GM12878 (cell line): ENCODE results near the gene INO80C. TPM values are rescaled to one million over a fixed set of nuclear protein-coding genes. Genes with fewer than 3 reads are reported as not detected.
"Not testable (repeated sequence)": the region's sequence is repeated elsewhere in the genome, so short reads cannot be mapped to it uniquely, and the experiment has no call there.

Source experiments
- ATAC-seq: fragments of 200-7000 bp; cut with Tn5 transposase; 3 replicates; pipeline ENCODE4 v1.9.1; 2020; ENCODE audit warnings: mild to moderate bottlenecking, moderate library complexity
- BruUV-seq: library from RNA; stranded (reverse); fragments of 400-500 nt; replicated peaks from 2 replicates; lab custom pipeline; 2021; lab: Mats Ljungman, UMichigan
- CTCF ChIA-PET: fragments of 300-600 bp; sonication (Branson Sonifier 250); formaldehyde crosslinking; extraction: SDS; loops from one replicate; lab custom pipeline; 2021; ENCODE audit warnings: inconsistent platforms; lab: Yijun Ruan, JAX
- POLR2A ChIA-PET: fragments of 350-600 bp; formaldehyde crosslinking; extraction: SDS; loops from one replicate; lab custom pipeline; 2021; ENCODE audit warnings: inconsistent platforms; lab: Charles Lee
- RAD21 ChIA-PET: fragments of 300-600 bp; sonication (Branson Sonifier 250); formaldehyde crosslinking; loops from one replicate; lab custom pipeline; 2023; ENCODE audit warnings: antibody characterized with exemption; ENCODE audit not compliant: unreplicated experiment; lab: Charles Lee
- SMC1A ChIA-PET: fragments of 300-600 bp; sonication (Branson Sonifier 250); formaldehyde crosslinking; loops from one replicate; lab custom pipeline; 2023; ENCODE audit not compliant: unreplicated experiment, uncharacterized antibody; lab: Charles Lee
- DNase-seq: peaks from one replicate; pipeline ENCODE4 v3.0.0-alpha.2; 2011; ENCODE audit warnings: low read depth, low spot score
- FAIRE-seq: peaks from 3 replicates; lab custom pipeline; 2011; peaks lifted over from hg19 to GRCh38; lab: Jason Lieb, UNC
- H2AFZ ChIP-seq: 2 replicates; pipeline ENCODE4 v1.6.0; 2011; ENCODE audit warnings: low read depth, low read length, control low read depth; ENCODE audit not compliant: control insufficient read depth
- H3K27ac ChIP-seq: 2 replicates; pipeline ENCODE4 v1.5.1; 2011; ENCODE audit warnings: control low read depth; ENCODE audit not compliant: control insufficient read depth, insufficient read depth
- H3K27me3 ChIP-seq, 2 experiments: replicated peaks in 1 of 2; 2 replicates each; pipeline versions ENCODE4 v1.6.0 to v1.6.1; 2011; ENCODE audit warnings: low read length in 1 of 2; ENCODE audit not compliant: control insufficient read depth in 2 of 2, insufficient read depth in 2 of 2
- H3K36me3 ChIP-seq, 2 experiments: 2 replicates each; pipeline ENCODE4 v1.5.1; 2011; ENCODE audit warnings: low read length in 1 of 2; ENCODE audit not compliant: control insufficient read depth in 2 of 2, insufficient read depth in 2 of 2
- H3K4me1 ChIP-seq: 2 replicates; pipeline ENCODE4 v1.6.1; 2011; ENCODE audit warnings: mild to moderate bottlenecking, low read length, moderate library complexity, mixed read lengths; ENCODE audit not compliant: control insufficient read depth, insufficient read depth
- H3K4me2 ChIP-seq: 2 replicates; pipeline ENCODE4 v1.6.0; 2011; ENCODE audit warnings: control low read depth; ENCODE audit not compliant: control insufficient read depth, insufficient read depth
- H3K4me3 ChIP-seq: fragments of 200-600 bp; sonication (generic); 2 replicates; pipeline ENCODE4 v1.5.1; 2016
- H3K79me2 ChIP-seq: 2 replicates; pipeline ENCODE4 v1.6.0; 2011; ENCODE audit warnings: low read length; ENCODE audit not compliant: control insufficient read depth, insufficient read depth
- H3K9ac ChIP-seq: 2 replicates; pipeline ENCODE4 v1.8.0; 2011; ENCODE audit warnings: low read length, control low read depth, mixed read lengths; ENCODE audit not compliant: control insufficient read depth, insufficient read depth
- H3K9me3 ChIP-seq: replicated peaks from 3 replicates; pipeline ENCODE4 v1.5.1; 2011; ENCODE audit warnings: mild to moderate bottlenecking, low read length; ENCODE audit not compliant: control insufficient read depth, insufficient read depth
- H4K20me1 ChIP-seq: 2 replicates; pipeline ENCODE4 v1.6.0; 2011; ENCODE audit not compliant: control insufficient read depth, insufficient read depth
- SMARCA5 ChIP-seq: fragments of 450-650 bp; IDR thresholded peaks from 2 replicates; pipeline ENCODE4 v1.6.1; 2017; ENCODE audit warnings: mild to moderate bottlenecking
- WGBS: methylation state at CpG from one replicate; pipeline ENCODE4 v1.1.6; 2016; ENCODE audit warnings: low lambda C conversion rate; ENCODE audit not compliant: insufficient replicate concordance, insufficient coverage; ENCODE audit errors: missing lambda C conversion rate; 5-methylcytosine and 5-hydroxymethylcytosine counted together
- in situ Hi-C: fragments of 300-500 bp; cut with MboI; formaldehyde crosslinking; loops from 9 replicates; pipeline ENCODE4 v1.14.3; 2018; ENCODE audit warnings: mixed read lengths
- intact Hi-C: fragments of 100-400 bp; cut with micrococcal nuclease; formaldehyde crosslinking; loops from one replicate; pipeline ENCODE4 v1.14.2; 2022; ENCODE audit not compliant: unreplicated experiment
- polyA plus RNA-seq, 11 experiments: library from polyadenylated mRNA; depleted of rRNA in 4 of 11; unstranded in 6 of 11; stranded (reverse) in 5 of 11; fragments of >200 nt; fragmentation: Nextera tagmentation in 4 of 11; fragmentation: Illumina TruSeq in 1 of 11; extraction: Ambion mirVana in 4 of 11; extraction: Trizol in 1 of 11; gene quantifications; 1 replicate in 1 of 11; 2 replicates in 10 of 11; pipeline versions ENCODE4 v1.2.1 to v1.2.3, GENCODE V29; 2011 to 2016; ENCODE audit warnings: inconsistent platforms in 2 of 11, missing spikeins in 2 of 11, low read depth in 1 of 11
- total RNA-seq, 4 experiments: library from RNA; depleted of rRNA in 3 of 4; stranded (reverse); fragments of >200 nt in 3 of 4; fragmentation: Illumina TruSeq in 1 of 4; extraction: Trizol in 1 of 4; gene quantifications; 2 replicates each; pipeline versions ENCODE4 v1.2.1 to v1.2.3, GENCODE V29; 2013 to 2021

Gene INO80C
- total and polyA plus RNA-seq, 10 of the 15 experiments (the other 5 are each of a cell fraction or from before 2014, with no cell fraction given) = 9.9 to 43.2 (median 30.1) TPM

DNA sequence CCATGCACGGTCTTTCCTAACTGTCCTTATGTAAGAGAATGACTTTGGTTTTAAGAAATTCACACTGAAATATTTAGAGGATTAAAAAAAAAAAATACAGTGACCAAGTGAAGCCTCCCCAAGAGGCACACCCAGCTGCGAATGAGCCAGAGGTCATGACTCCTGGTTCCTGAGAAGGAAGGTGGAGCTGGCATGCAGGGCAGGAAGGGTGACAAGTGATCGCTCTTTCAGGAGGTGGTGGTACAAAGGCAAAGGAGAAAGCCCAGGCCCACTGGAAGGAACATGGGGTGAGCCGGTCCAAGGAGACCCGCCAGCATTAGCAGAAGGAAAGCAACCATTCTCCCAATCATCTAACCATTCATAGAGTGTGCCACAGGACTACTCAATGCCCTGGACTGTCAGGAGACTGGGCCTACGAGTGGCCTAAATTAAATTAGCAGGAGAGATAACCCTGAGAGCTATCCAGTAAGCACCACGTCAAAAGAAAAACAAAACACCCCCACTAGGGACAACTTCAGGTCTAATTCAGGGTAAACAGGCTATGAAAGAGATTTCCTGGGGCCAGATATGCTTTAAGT is 7.8 kb downstream of the INO80C start:
- no peaks in the 10 kb centered on the region for H3K27me3 ChIP-seq
- H2AFZ ChIP-seq = no peak overlapping the region
- H3K9ac ChIP-seq = no peak overlapping the region
- ChIA-PET RAD21 (interaction anchor here (0.8 to 2.8 kb wide), 2 partner anchors 11 to 75 kb away, joined by 4 to 18 read pairs; no protein-coding TSS in a partner anchor), POLR2A (interaction anchor here (9.7 kb wide), 1 partner anchor 9 kb away, joined by 106 read pairs; no protein-coding TSS in a partner anchor), SMC1A (interaction anchor here (0.8 to 9.7 kb wide), 4 partner anchors 9 to 93 kb away, joined by 3 to 122 read pairs (median 4); no protein-coding TSS in a partner anchor), CTCF (interaction anchor here (0.6 to 2.6 kb wide), 4 partner anchors 7 to 441 kb away, joined by 3 to 13 read pairs (median 3); no protein-coding TSS in a partner anchor)
- FAIRE-seq (no peak), DNase-seq (no peak), ATAC-seq (no peak)
- in situ Hi-C loops (no loop called here), intact Hi-C loops (no loop called here)
- H3K4me2 ChIP-seq = no peak overlapping the region
- no peak for TF ChIP-seq SMARCA5
- no peaks in the 10 kb centered on the region for H3K36me3 ChIP-seq
- H3K4me1 ChIP-seq = no peaks in the 10 kb centered on the region; the same call in 1 of the 2 replicates
- H3K27ac ChIP-seq = no peak overlapping the region
- no TSS peak for BruUV-seq
- no peaks in the 10 kb centered on the region for H4K20me1 ChIP-seq
- H3K4me3 ChIP-seq = no peak overlapping the region
- H3K79me2 ChIP-seq = peaks cover under 1% of the 10 kb centered on the region; the same call in 1 of the 2 replicates
- H3K9me3 ChIP-seq = no peaks in the 10 kb centered on the region; the same call in 2 of the 3 replicates
- WGBS = 78% methylated on average over 7 of the region's 7 CpGs

DNA sequence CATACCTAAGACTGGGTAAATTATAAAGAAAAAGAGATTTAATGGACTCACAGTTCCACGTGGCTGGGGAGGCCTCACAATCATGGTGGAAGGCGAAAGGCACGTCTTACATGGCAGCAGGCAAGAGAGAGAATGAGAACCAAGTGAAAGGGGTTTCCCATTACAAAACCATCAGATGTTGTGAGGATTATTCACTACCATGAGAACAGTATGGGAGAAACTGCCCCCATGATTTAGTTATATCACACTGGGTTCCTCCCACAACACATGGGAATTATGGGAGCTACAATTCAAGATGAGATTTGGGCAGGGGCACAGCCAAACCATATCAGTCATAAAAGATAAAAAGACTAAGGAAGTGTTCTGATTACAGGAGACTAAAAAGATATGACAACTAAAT is 8.5 kb downstream of the INO80C start:
- in situ Hi-C loops, H3K36me3 ChIP-seq, H2AFZ ChIP-seq, H3K9ac ChIP-seq, H3K4me2 ChIP-seq, intact Hi-C loops, H3K27me3 ChIP-seq, H3K4me3 ChIP-seq, DNase-seq, H3K79me2 ChIP-seq, H3K27ac ChIP-seq, ATAC-seq, H3K9me3 ChIP-seq, H3K4me1 ChIP-seq, FAIRE-seq, BruUV-seq, SMC1A ChIA-PET, H4K20me1 ChIP-seq: not testable (repeated sequence)
- CTCF ChIA-PET = interaction anchor here (2.6 kb wide), 1 partner anchor 10 kb away, joined by 13 read pairs; no protein-coding TSS in a partner anchor
- RAD21 ChIA-PET = interaction anchor here (0.7 kb wide), 1 partner anchor 11 kb away, joined by 3 read pairs; no protein-coding TSS in a partner anchor
- 74% methylated on average over 3 of the region's 3 CpGs for WGBS
- POLR2A ChIA-PET = interaction anchor here (4.1 to 9.7 kb wide), 2 partner anchors 7 to 9 kb away, joined by 21 to 106 read pairs; partner anchors contain the start of gene INO80C

DNA sequence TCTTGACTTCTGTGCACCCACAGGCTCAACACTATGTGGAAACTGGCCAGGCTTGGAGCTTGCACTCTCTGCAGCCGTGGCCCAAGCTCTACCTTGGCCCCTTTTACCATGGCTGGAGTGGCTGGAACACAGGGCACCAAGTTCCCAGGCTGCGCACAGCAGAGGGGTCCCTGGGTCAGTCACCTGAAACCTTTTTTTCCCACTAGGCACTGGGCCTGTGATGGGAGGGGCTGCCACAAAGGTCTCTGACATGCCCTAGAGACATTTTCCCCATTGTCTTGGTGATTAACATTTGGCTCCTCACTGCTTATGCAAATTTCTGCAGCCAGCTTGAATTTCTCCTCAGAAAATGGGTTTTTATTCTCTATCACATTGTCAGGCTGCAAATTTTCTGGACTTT is 9.4 kb downstream of the INO80C start:
- H3K27me3 ChIP-seq, H3K27ac ChIP-seq, H3K9ac ChIP-seq, intact Hi-C loops, BruUV-seq, H3K4me1 ChIP-seq, H4K20me1 ChIP-seq, H3K79me2 ChIP-seq, H3K9me3 ChIP-seq, H3K4me3 ChIP-seq, FAIRE-seq, H3K4me2 ChIP-seq, H2AFZ ChIP-seq, DNase-seq, H3K36me3 ChIP-seq, ATAC-seq, in situ Hi-C loops: not testable (repeated sequence)
- ChIA-PET CTCF (interaction anchor here (1.3 kb wide), 1 partner anchor 10 kb away, joined by 5 read pairs; no protein-coding TSS in a partner anchor), RAD21 (interaction anchor here (1.5 kb wide), 1 partner anchor 10 kb away, joined by 12 read pairs; no protein-coding TSS in a partner anchor), POLR2A (interaction anchor here (0.5 to 4.1 kb wide), 2 partner anchors 8 to 33 kb away, joined by 3 to 21 read pairs; partner anchors contain the start of gene INO80C), SMC1A (interaction anchor here (1.4 kb wide), 1 partner anchor 9 kb away, joined by 3 read pairs; no protein-coding TSS in a partner anchor)
- WGBS = 73% methylated on average over 2 of the region's 2 CpGs
